Retinal pigment epithelial cell (primary cell): ENCODE results near the gene PAOX.
A peak's percentile ranks its signal among the peaks of the same experiment; 100 is the strongest.

Experiments used
- DNase-seq: peaks from one replicate; pipeline ENCODE4 v3.0.0-alpha.2; 2010; ENCODE audit warnings: low read depth
- H3K4me3 ChIP-seq: 2 replicates; pipeline ENCODE4 v1.5.1; 2011; ENCODE audit warnings: mild to moderate bottlenecking, low read length, control low read depth, moderate library complexity
- CTCF ChIP-seq: conservative IDR thresholded peaks from 2 replicates; pipeline ENCODE4 v1.5.1; 2011; ENCODE audit warnings: low read depth, low read length, control low read depth, inconsistent platforms

Gene PAOX

DNA sequence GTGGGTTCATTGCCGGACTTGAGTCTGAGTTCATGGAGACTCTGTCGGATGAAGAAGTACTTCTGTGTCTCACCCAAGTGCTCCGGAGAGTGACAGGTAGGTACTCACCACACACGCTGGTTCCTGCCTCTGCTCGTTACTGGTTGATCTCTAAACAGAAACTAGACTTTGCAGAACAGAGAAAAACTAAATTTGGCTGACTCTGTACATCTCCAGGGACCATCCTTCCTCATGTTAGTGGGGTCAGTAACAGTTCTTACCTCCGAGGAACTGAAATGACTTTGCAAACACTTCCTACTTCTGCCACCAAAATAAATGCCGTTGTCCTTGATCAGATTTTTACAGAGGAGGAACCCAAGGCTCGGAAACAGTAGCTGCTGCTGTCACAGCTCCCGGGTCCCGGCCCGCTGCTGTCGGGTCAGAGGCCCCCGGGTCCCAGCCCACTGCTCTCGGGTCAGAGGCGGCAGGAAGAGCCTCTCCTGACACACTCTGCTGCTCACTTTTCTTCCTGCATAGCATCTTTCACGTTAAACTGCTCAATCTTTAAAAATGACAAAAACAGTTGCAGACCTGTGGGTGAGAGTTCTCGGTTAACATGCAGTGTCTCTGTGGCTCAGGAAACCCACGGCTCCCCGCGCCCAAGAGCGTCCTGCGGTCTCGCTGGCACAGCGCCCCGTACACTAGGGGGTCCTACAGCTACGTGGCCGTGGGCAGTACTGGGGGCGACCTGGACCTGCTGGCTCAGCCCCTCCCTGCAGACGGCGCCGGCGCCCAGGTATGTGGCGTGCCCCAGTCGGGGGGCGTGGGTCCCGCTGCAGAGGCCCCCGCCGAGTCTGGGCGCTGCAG, 10.1 kb downstream of the PAOX start:
- no peak for TF ChIP-seq CTCF
- no peak for DNase-seq
- no peak overlapping the region for H3K4me3 ChIP-seq

- no peak for DNase-seq
- no peak overlapping the region for H3K4me3 ChIP-seq
- TF ChIP-seq CTCF = no peak
These were observed 11.7 kb downstream of the PAOX start for GRCh38 chr10:133390597-133391248.

DNA sequence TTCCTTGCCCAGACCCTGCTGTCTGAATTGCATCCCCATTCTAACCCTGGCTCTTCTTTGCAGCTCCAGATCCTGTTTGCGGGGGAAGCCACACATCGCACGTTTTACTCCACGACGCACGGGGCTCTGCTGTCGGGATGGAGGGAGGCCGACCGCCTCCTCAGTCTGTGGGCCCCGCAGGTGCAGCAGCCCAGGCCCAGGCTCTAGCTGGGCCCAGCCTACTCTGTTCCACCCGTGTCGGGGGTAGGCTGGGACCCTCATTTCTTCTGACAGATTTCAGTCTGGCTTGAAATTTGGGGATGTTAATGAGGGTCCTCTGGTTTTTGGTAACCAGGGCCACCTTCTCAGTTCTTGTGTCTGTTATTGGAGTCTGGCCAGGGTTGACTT, 12.2 kb downstream of the PAOX start:
- TF ChIP-seq CTCF = no peak
- DNase-seq = no peak
- no peak overlapping the region for H3K4me3 ChIP-seq

- TF ChIP-seq CTCF = no peak
- no peak overlapping the region for H3K4me3 ChIP-seq
- DNase-seq = no peak
These were observed 12.9 kb downstream of the PAOX start for GRCh38 chr10:133391761-133392518.

DNA sequence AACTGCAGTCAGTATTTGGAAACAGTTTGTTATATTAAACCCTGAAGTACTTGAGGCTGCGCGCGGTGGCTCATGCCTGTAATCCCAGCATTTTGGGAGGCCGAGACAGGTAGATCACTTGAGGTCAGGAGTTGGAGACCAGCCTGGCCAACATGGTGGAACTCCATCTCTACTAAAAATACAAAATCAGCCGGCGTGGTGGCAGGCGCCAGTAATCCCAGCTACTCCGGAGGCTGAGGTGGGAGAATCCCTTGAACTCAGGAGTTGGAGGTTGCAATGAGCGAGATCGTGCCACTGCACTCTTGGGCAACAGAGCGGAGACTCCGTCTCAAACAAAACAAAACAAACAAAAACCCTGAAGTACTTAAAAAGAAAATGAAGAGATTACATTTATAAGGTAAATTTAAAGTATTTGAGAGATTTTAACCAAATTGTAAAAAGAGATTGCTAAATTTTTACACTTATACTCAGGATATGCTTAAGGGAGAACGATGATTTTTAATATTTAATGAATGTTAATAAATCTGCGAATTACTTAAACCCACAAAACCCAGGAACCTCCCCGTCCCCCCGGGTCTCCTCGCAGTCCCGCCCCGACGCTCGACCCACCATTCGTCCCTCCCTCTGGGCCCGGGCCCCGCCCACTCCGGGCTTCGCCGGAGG, 14.5 kb downstream of the PAOX start:
- TF ChIP-seq CTCF = no peak
- no peak for DNase-seq
- H3K4me3 ChIP-seq = peak overlapping the region; percentile 41

GRCh38 chr10:133394064-133394663, 15.1 kb downstream of the PAOX start, which contains the start of gene MTG1:
Gene MTG1, plus strand, starts transcription at chr10:133394157. Its CDS starts 64 bp downstream, at chr10:133394221.
- TF ChIP-seq CTCF = peak; percentile 6
- DNase-seq = peak; percentile 60
- peak within 1 kb of the TSS; percentile 89 for H3K4me3 ChIP-seq
